Pancreas (tissue), 10 donors: Measurements from ENCODE around the gene FAM114A1. TPM values are rescaled to one million over a fixed set of nuclear protein-coding genes. Genes with fewer than 3 reads are reported as not detected.

ENCODE experiments used
- ATAC-seq, 4 donors: fragments of 200-7000 bp; cut with Tn5 transposase; one replicate each; pipeline versions ENCODE4 v1.8.0 to v1.9.1; 2020; ENCODE audit warnings: mild to moderate bottlenecking in 4 of 4, moderate library complexity in 4 of 4
- DNase-seq, 6 donors: peaks; one replicate each; pipeline ENCODE4 v3.0.0-alpha.2; 2020
- FAIRE-seq: peaks from 2 replicates; lab custom pipeline; 2012; peaks lifted over from hg19 to GRCh38; lab: Jason Lieb, UNC
- H3K27ac ChIP-seq, 4 donors: fragments of 200-600 bp; sonication (generic); 1 replicate in 3 of 4; 2 replicates in 1 of 4; pipeline versions ENCODE4 v1.5.0 to v1.8.0; 2020
- H3K27me3 ChIP-seq, 4 donors: fragments of 200-600 bp; one replicate each; pipeline ENCODE4 v1.8.0; 2021
- H3K36me3 ChIP-seq, 3 donors: fragments of 200-600 bp; sonication (generic) in 1 of 3; one replicate each; pipeline versions ENCODE4 v1.5.0 to v1.8.0; 2020 to 2021
- H3K4me1 ChIP-seq, 3 donors: fragments of 200-600 bp; one replicate each; pipeline ENCODE4 v1.8.0; 2021
- H3K4me3 ChIP-seq, 4 donors: fragments of 200-600 bp; sonication (generic) in 2 of 4; one replicate each; pipeline versions ENCODE4 v1.5.0 to v1.8.0; 2020 to 2021
- H3K9me3 ChIP-seq, 4 donors: fragments of 200-600 bp; one replicate each; pipeline ENCODE4 v1.8.0; 2021
- CTCF ChIP-seq, 4 donors: fragments of 200-600 bp; sonication (generic) in 3 of 4; IDR thresholded peaks; one replicate each; pipeline versions ENCODE4 v1.5.0 to v1.8.0; 2021; ENCODE audit warnings: antibody characterized with exemption in 4 of 4
- WGBS, 2 donors: extraction: QIAGEN DNeasy Blood & Tissue Kit; methylation state at CpG; one replicate each; pipeline ENCODE4 v1.1.7; 2013; 5-methylcytosine and 5-hydroxymethylcytosine counted together
- intact Hi-C, 3 donors: fragments of 100-400 bp; cut with DNase I; formaldehyde crosslinking; loops; one replicate each; pipeline versions ENCODE4 v1.11.1 to v1.14.2; 2022
- polyA plus RNA-seq, 2 donors: library from polyadenylated mRNA; stranded (reverse); fragments of 200-250 nt; gene quantifications; one replicate each; pipeline ENCODE4 v1.2.3, GENCODE V29; 2013
- total RNA-seq, 6 donors: library from RNA; stranded (reverse); fragmentation: NEBNext Ultra II Directional in 4 of 6; extraction: Animal tissue kit (Norgen Biotek cat#: 25700) in 4 of 6; gene quantifications; one replicate each; pipeline versions ENCODE4 v1.2.1 to v1.2.4, GENCODE V29; 2021 to 2023
- donor health status: healthy with polysubstance abuse.
- donor health status: DM: no; HTN: no; CAD: no; lungs with moderate emphysema.
- donor health status: DM: no; HTN: no; CAD: no.
- donor health status: control.
- donor health status: control.
- donor health status: Bipolar disorder and iron deficiency.
- donor health status: DM: yes; HTN: yes; CAD: no.
- donor health status: DM: no; HTN: no; CAD: no.
- donor health status: DM: no; HTN: no; CAD: no.
- donor health status: DM: yes; HTN: yes; CAD: no.

The FAM114A1 gene
- total and polyA plus RNA-seq, 8 donors: 8.0 to 42.8 (median 20.3) TPM

DNA sequence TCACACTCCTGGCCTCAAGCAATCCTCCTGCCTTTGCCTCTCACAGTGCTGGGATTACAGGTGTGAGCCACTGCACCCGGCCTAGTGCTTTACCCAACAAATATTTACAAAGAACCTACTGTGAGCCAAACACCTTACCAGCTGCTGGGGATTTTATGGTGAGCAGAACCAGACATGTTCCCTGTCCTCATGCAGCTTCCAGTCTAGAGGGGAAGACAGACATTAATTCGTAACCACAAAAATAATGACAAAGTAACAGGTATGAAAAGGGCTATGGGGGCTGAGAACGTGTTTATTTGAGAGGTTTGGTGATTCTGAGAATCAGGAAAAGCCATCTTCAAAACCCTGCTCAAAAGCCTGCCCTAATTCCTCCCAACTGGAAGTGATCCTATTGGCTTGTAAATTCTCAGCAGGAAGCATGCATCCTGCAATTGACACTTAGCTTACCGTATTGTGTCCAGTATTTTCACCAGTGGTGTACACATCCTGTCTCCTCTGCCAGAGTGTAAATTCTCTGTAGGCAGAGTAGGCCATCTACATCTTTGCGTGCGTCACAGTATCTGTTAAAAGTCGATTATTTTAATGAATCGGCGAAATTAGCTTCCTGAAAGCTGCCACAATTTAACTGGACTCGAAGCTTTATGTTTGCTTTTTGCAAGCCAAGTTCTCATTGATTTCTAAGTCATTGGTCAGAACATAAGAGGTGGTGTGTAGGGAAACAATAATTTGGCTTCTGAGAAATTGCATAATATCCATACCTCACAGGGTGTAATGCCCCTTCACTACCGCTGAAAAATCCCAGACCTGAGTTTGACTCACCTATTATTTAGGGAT is 97.6 kb downstream of the FAM114A1 start:
- H3K27ac ChIP-seq: no peak overlapping the region
- no peak for FAIRE-seq
- no peaks in the 10 kb centered on the region for H3K9me3 ChIP-seq
- 67 to 68% methylated on average over 11 of the region's 11 CpGs for WGBS, 2 donors
- no peak for TF ChIP-seq CTCF (IDR thresholded peaks at IDR 0.05)
- no peak for DNase-seq
- intact Hi-C loops: no loop called here
- ATAC-seq: peak in 2 of 4 donors; percentile 40 to 61
- H3K4me1 ChIP-seq: no peaks in the 10 kb centered on the region
- H3K4me3 ChIP-seq: no peak overlapping the region
- H3K36me3 ChIP-seq: no peaks in the 10 kb centered on the region
- H3K27me3 ChIP-seq: no peaks in the 10 kb centered on the region

DNA sequence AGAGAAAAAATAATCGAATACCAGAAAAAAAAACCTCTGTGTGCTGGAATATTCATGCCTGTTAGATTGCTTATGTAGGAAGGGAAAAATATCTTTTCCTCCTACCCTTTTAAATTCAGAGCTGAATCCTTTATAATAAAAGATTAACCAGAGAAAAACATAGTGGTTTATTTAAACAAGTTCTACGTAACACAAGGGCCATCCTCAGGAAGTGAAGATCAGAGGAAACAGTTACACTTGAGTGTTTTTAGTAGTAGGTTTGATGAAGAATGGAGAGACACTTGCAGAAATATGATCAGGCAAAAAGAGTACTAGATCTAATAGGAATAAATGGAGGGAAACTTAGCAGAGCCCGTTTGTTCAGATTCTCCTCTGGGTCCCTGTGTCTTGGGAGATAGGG is 98.3 kb downstream of the FAM114A1 start:
- 64% methylated on average over 3 of the region's 3 CpGs for WGBS, 2 donors

GRCh38 chr4:38967260-38968095 is 99.9 kb downstream of the FAM114A1 start:
- H3K4me1 ChIP-seq: no peaks in the 10 kb centered on the region
- H3K27ac ChIP-seq: peak overlapping the region in 1 of 4 donors; percentile 12
- H3K4me3 ChIP-seq: no peak overlapping the region
- DNase-seq: no peak
- no peaks in the 10 kb centered on the region for H3K27me3 ChIP-seq
- WGBS, 2 donors: 87% methylated on average over 7 of the region's 7 CpGs
- intact Hi-C loops: no loop called here
- no peaks in the 10 kb centered on the region for H3K36me3 ChIP-seq
- no peaks in the 10 kb centered on the region for H3K9me3 ChIP-seq
- TF ChIP-seq CTCF (IDR thresholded peaks at IDR 0.05): no peak
- no peak for FAIRE-seq
- ATAC-seq: peak in 3 of 4 donors; percentile 22 to 66 (median 61)

More for the DNA sequence above, 98.3 kb downstream of the FAM114A1 start:
- H3K27me3 ChIP-seq: no peaks in the 10 kb centered on the region
- no peak overlapping the region for H3K27ac ChIP-seq
- ATAC-seq (no peak), FAIRE-seq (no peak), DNase-seq (no peak)
- no peaks in the 10 kb centered on the region for H3K36me3 ChIP-seq
- H3K4me3 ChIP-seq: no peak overlapping the region
- no peaks in the 10 kb centered on the region for H3K9me3 ChIP-seq
- TF ChIP-seq CTCF (IDR thresholded peaks at IDR 0.05): no peak
- intact Hi-C loops: no loop called here
- H3K4me1 ChIP-seq: no peaks in the 10 kb centered on the region

- intact Hi-C loops: no loop called here
- DNase-seq (no peak), FAIRE-seq (no peak), ATAC-seq (no peak)
- Histone ChIP-seq H3K4me1 (no peaks in the 10 kb centered on the region), H3K4me3 (no peak overlapping the region), H3K9me3 (no peaks in the 10 kb centered on the region), H3K27me3 (peaks cover 0 to 2% (median 0%) of the 10 kb centered on the region in 4 donors), H3K36me3 (no peaks in the 10 kb centered on the region), H3K27ac (no peak overlapping the region)
- WGBS, 2 donors: 25 to 30% methylated on average over 5 of the region's 5 CpGs
- TF ChIP-seq CTCF (IDR thresholded peaks at IDR 0.05): no peak
Measured at GRCh38 chr4:38968668-38969067, 101.1 kb downstream of the FAM114A1 start.
